Measurements from ENCODE around the gene LTB.

GRCh38 chr6:31534521-31535040, 47.6 kb downstream of the LTB start:
- TF ChIP-seq POLR2A (IDR thresholded peaks at IDR 0.05) = no peak
- TF ChIP-seq CTCF (IDR thresholded peaks at IDR 0.05) = no peak
- TF ChIP-seq POLR2AphosphoS5 (IDR thresholded peaks at IDR 0.05) = no peak
